Naive thymus-derived CD4-positive, alpha-beta T cell (primary cell): Measurements from ENCODE around the gene PDCD1LG2. TPM values are rescaled to one million over a fixed set of nuclear protein-coding genes. Genes with fewer than 3 reads are reported as not detected.

Source experiments
- ATAC-seq: fragments of 150-1000 bp; cut with Tn5 transposase; 2 replicates; pipeline ENCODE4 v1.10.0; 2021; ENCODE audit warnings: mild to moderate bottlenecking, moderate library complexity
- CTCF ChIA-PET: fragments of 350-600 bp; sonication (Branson Sonifier 250); formaldehyde crosslinking; loops from one replicate; lab custom pipeline; 2021; ENCODE audit warnings: antibody characterized with exemption; lab: Charles Lee
- POLR2A ChIA-PET: fragments of 350-600 bp; sonication (Branson Sonifier 250); formaldehyde crosslinking; loops from one replicate; lab custom pipeline; 2021; ENCODE audit warnings: antibody characterized with exemption, inconsistent platforms; lab: Charles Lee
- DNase-seq, 9 donors: peaks; one replicate each; pipeline versions ENCODE4 v3.0.0 to v3.0.0-alpha.2; 2020 to 2022; ENCODE audit warnings: mixed read lengths in 1 of 9
- H3K27ac ChIP-seq: one replicate; pipeline ENCODE4 v1.7.0; 2013; ENCODE audit warnings: mild to moderate bottlenecking, low read depth, low read length, moderate library complexity
- H3K27me3 ChIP-seq, 2 donors: one replicate each; pipeline ENCODE4 v1.7.0; 2013; ENCODE audit warnings: low read length in 2 of 2, mild to moderate bottlenecking in 2 of 2, moderate library complexity in 2 of 2; ENCODE audit not compliant: control insufficient read depth in 2 of 2, insufficient read depth in 2 of 2
- H3K36me3 ChIP-seq, 3 experiments: 1 replicate in 2 of 3; 2 replicates in 1 of 3; pipeline ENCODE4 v1.7.0; 2013; ENCODE audit warnings: low read length in 3 of 3, mild to moderate bottlenecking in 3 of 3, moderate library complexity in 1 of 3; ENCODE audit not compliant: insufficient read depth in 3 of 3, control insufficient read depth in 2 of 3
- H3K4me1 ChIP-seq, 2 donors: one replicate each; pipeline ENCODE4 v1.7.0; 2013; ENCODE audit warnings: low read length in 2 of 2, mild to moderate bottlenecking in 2 of 2, moderate library complexity in 1 of 2; ENCODE audit not compliant: control insufficient read depth in 2 of 2, insufficient read depth in 2 of 2
- H3K4me3 ChIP-seq: 2 replicates; pipeline ENCODE4 v1.7.0; 2013; ENCODE audit warnings: mild to moderate bottlenecking, low read length
- H3K9me3 ChIP-seq, 3 experiments: 1 replicate in 2 of 3; 2 replicates in 1 of 3; pipeline ENCODE4 v1.7.0; 2013; ENCODE audit warnings: low read length in 3 of 3; ENCODE audit not compliant: control insufficient read depth in 2 of 3
- H3K27ac Mint-ChIP-seq, 9 donors: one replicate each; pipeline ENCODE4 v1.8.0; 2020 to 2022; ENCODE audit warnings: mixed read lengths in 9 of 9, mild to moderate bottlenecking in 8 of 9, moderate library complexity in 5 of 9, inconsistent platforms in 2 of 9
- H3K27me3 Mint-ChIP-seq, 5 donors: one replicate each; pipeline ENCODE4 v1.8.0; 2021 to 2022; ENCODE audit warnings: mixed read lengths in 5 of 5, mild to moderate bottlenecking in 1 of 5
- H3K36me3 Mint-ChIP-seq, 5 donors: one replicate each; pipeline ENCODE4 v1.8.0; 2020 to 2022; ENCODE audit warnings: mixed read lengths in 5 of 5, mild to moderate bottlenecking in 3 of 5, inconsistent platforms in 1 of 5
- H3K4me1 Mint-ChIP-seq, 7 donors: one replicate each; pipeline ENCODE4 v1.8.0; 2020 to 2022; ENCODE audit warnings: mixed read lengths in 7 of 7, mild to moderate bottlenecking in 3 of 7, inconsistent platforms in 1 of 7
- H3K4me3 Mint-ChIP-seq, 10 donors: one replicate each; pipeline ENCODE4 v1.8.0; 2020 to 2022; ENCODE audit warnings: mild to moderate bottlenecking in 10 of 10, mixed read lengths in 10 of 10, moderate library complexity in 6 of 10, inconsistent platforms in 2 of 10
- H3K9me3 Mint-ChIP-seq, 11 donors: one replicate each; pipeline ENCODE4 v1.8.0; 2020 to 2022; ENCODE audit warnings: mixed read lengths in 11 of 11, mild to moderate bottlenecking in 4 of 11, inconsistent platforms in 1 of 11, moderate library complexity in 1 of 11
- intact Hi-C, 2 donors: fragments of 100-400 bp; cut with micrococcal nuclease; formaldehyde crosslinking; loops; one replicate each; pipeline ENCODE4 v1.15.1; 2023
- polyA plus RNA-seq, 2 donors: library from polyadenylated mRNA; unstranded; fragments of 300-500 nt; fragmentation: Illumina TruSeq; gene quantifications; one replicate each; pipeline ENCODE4 v1.2.3, GENCODE V29; 2021
- total RNA-seq, 6 experiments: library from RNA in 5 of 6; stranded (reverse) in 5 of 6; gene quantifications; 1 replicate in 5 of 6; 2 replicates in 1 of 6; pipeline ENCODE4 v1.2.3 and lab custom pipeline; 2021 to 2026

The PDCD1LG2 gene
- total and polyA plus RNA-seq, 7 experiments from 2014 or later: 0.16 to 7.4 (median 0.32) TPM; not detected in 2

DNA sequence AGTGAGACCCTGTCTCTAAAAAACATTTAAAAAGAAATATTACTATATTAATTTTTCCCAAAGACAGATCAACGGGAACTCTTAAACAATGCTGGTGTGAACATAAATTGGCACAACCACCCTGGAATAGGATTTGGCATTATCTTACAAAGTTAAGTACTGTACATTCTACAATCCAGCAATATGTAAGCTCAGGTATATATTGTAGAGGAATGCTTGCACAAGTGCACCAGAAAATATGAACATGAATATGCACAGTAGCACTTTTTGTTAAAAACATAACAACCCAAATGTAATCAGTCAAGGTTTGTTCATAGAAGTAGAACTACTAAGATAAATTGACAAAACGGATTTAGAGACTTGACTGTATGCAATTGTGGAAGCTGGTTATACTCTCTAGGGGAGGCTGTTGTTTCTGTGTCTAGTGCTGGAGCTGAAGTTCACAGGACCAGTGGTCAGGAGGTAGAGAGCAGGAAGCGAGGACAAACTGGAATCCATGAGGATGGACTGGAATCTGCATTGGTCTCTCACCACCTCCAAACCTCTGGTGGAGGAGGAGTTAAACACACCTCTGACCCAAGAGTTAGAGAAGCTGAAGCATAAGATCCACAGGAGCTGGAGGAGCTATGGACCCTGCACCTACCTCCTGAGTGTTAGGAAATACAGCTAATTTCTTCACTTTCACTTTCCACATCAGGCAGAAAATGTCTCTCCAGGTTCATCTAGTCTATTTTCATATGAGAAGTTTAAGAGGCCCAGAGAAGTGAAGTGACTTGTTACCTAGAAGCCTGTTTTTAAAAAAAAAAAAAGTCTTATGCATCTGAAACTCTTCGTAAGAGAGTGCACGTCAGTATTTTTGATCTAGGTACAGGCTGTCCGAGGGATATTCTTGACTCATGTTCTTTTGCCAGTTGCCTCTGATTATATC is 98.2 kb downstream of the PDCD1LG2 start:
- CTCF ChIA-PET: interaction anchor here (0.6 to 2.2 kb wide), 5 partner anchors 8 to 818 kb away, joined by 3 to 10 read pairs (median 4); partner anchors contain the start of gene RIC1

DNA sequence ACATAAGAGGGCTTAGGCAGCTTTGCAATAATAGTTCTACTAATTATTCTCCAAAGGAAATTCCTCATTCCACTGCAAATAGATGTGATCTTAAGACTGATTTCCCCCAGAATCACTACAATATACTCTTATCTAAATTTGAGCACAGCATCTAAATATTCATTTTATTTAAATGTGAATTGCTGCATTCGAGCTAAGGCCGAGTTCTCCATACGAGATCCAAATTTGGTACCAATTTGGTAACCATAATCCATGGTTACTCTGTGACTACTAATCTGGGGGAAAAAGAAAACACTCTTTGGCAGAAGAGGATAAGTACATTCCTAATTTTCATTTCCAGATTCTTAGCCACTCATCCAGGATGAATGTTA is 98.9 kb downstream of the PDCD1LG2 start:
- H3K4me1 Mint-ChIP-seq: peaks cover 7 to 51% (median 42%) of the 10 kb centered on the region in 7 donors
- no peak for ATAC-seq

More for the DNA sequence above, 98.2 kb downstream of the PDCD1LG2 start:
- Mint-ChIP-seq H3K36me3 (peaks cover 0 to 14% (median 4%) of the 10 kb centered on the region in 5 donors), H3K27me3 (no peaks in the 10 kb centered on the region), H3K27ac (peak overlapping the region; percentile 53 to 93 (median 86)), H3K4me1 (peaks cover 7 to 51% (median 42%) of the 10 kb centered on the region in 7 donors), H3K4me3 (peak overlapping the region; percentile 69 to 88 (median 82)), H3K9me3 (peaks cover 0 to 3% (median 0%) of the 10 kb centered on the region in 11 donors)
- Histone ChIP-seq H3K9me3 (no peaks in the 10 kb centered on the region), H3K4me1 (peaks cover 0 to 6% of the 10 kb centered on the region in 2 donors), H3K27me3 (no peaks in the 10 kb centered on the region), H3K36me3 (no peaks in the 10 kb centered on the region), H3K4me3 (peak overlapping the region; percentile 39), H3K27ac (peak overlapping the region; percentile 47)
- intact Hi-C loops: loop anchor here in 1 of 2 donors (1.0 kb wide), 1 partner anchor 19 kb away; no protein-coding TSS in a partner anchor
- POLR2A ChIA-PET: interaction anchor here (0.7 to 2.6 kb wide), 7 partner anchors 8 to 224 kb away, joined by 3 to 21 read pairs (median 5); partner anchors contain the start of genes CD274, ERMP1, PLGRKT and RIC1
- DNase-seq (peak in 3 of 9 donors; percentile 8 to 23 (median 21)), ATAC-seq (peak; percentile 55)

DNA sequence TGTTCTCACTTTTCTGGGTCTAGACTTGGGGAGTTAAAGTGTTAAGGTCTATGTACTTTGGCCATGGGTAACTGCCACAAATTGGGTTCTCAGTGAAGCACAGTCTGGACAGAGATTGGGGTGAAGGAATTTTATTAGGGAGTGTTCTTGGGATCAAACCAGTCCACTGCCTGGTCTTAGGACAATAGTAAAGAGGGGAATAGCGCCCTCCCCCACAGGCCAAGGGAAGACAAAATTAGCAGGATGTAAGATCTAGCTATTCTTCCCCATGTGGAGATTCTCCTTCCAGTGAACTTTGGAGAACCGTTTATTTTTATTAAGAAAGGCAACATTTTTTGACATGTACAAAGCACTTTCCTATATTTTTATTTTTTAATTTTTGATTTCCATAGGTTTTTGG is 100.2 kb downstream of the PDCD1LG2 start:
- no peaks in the 10 kb centered on the region for H3K36me3 ChIP-seq
- intact Hi-C loops: loop anchor here in 1 of 2 donors (1.0 kb wide), 1 partner anchor 8 kb away; no protein-coding TSS in a partner anchor
- POLR2A ChIA-PET: interaction anchor here (0.7 to 2.6 kb wide), 3 partner anchors 12 to 220 kb away, joined by 3 to 21 read pairs (median 3); partner anchors contain the start of gene RIC1
- no peak overlapping the region for H3K4me3 ChIP-seq
- no peaks in the 10 kb centered on the region for H3K27me3 Mint-ChIP-seq
- peaks cover 0 to 20% (median 4%) of the 10 kb centered on the region in 5 donors for H3K36me3 Mint-ChIP-seq
- DNase-seq: no peak
- H3K27me3 ChIP-seq: no peaks in the 10 kb centered on the region
- peaks cover 0 to 6% of the 10 kb centered on the region in 2 donors for H3K4me1 ChIP-seq
- CTCF ChIA-PET: interaction anchor here (0.7 to 0.9 kb wide), 3 partner anchors 10 to 167 kb away, joined by 3 to 4 read pairs (median 3); no protein-coding TSS in a partner anchor
- H3K27ac Mint-ChIP-seq: peak overlapping the region in 5 of 9 donors; percentile 3 to 77 (median 13)
- no peak for ATAC-seq
- peaks cover 0 to 3% (median 0%) of the 10 kb centered on the region in 11 donors for H3K9me3 Mint-ChIP-seq
- no peaks in the 10 kb centered on the region for H3K9me3 ChIP-seq
- H3K4me3 Mint-ChIP-seq: peak overlapping the region in 1 of 10 donors; percentile 53
- peaks cover 16 to 60% (median 50%) of the 10 kb centered on the region in 7 donors for H3K4me1 Mint-ChIP-seq
- H3K27ac ChIP-seq: no peak overlapping the region

More for the DNA sequence above, 98.9 kb downstream of the PDCD1LG2 start:
- H3K4me3 Mint-ChIP-seq: peak overlapping the region in 9 of 10 donors; percentile 69 to 88 (median 82)
- H3K9me3 ChIP-seq: no peaks in the 10 kb centered on the region
- no peaks in the 10 kb centered on the region for H3K36me3 ChIP-seq
- ChIA-PET POLR2A (interaction anchor here (1.0 to 2.6 kb wide), 4 partner anchors 8 to 172 kb away, joined by 3 to 21 read pairs (median 5); partner anchors contain the start of genes PLGRKT and RIC1), CTCF (interaction anchor here (1.1 to 2.2 kb wide), 3 partner anchors 9 to 19 kb away, joined by 4 to 10 read pairs (median 7); partner anchors contain the start of gene RIC1)
- H3K9me3 Mint-ChIP-seq: peaks cover 0 to 3% (median 0%) of the 10 kb centered on the region in 11 donors
- no peak overlapping the region for H3K4me3 ChIP-seq
- DNase-seq: no peak
- H3K27ac Mint-ChIP-seq: peak overlapping the region in 8 of 9 donors; percentile 53 to 93 (median 86)
- intact Hi-C loops: loop anchor here in 1 of 2 donors (1.0 kb wide), 1 partner anchor 18 kb away; no protein-coding TSS in a partner anchor
- peaks cover 0 to 14% (median 4%) of the 10 kb centered on the region in 5 donors for H3K36me3 Mint-ChIP-seq
- H3K27ac ChIP-seq: peak overlapping the region; percentile 47
- H3K27me3 Mint-ChIP-seq: no peaks in the 10 kb centered on the region
- peaks cover 0 to 6% of the 10 kb centered on the region in 2 donors for H3K4me1 ChIP-seq
- H3K27me3 ChIP-seq: no peaks in the 10 kb centered on the region

DNA sequence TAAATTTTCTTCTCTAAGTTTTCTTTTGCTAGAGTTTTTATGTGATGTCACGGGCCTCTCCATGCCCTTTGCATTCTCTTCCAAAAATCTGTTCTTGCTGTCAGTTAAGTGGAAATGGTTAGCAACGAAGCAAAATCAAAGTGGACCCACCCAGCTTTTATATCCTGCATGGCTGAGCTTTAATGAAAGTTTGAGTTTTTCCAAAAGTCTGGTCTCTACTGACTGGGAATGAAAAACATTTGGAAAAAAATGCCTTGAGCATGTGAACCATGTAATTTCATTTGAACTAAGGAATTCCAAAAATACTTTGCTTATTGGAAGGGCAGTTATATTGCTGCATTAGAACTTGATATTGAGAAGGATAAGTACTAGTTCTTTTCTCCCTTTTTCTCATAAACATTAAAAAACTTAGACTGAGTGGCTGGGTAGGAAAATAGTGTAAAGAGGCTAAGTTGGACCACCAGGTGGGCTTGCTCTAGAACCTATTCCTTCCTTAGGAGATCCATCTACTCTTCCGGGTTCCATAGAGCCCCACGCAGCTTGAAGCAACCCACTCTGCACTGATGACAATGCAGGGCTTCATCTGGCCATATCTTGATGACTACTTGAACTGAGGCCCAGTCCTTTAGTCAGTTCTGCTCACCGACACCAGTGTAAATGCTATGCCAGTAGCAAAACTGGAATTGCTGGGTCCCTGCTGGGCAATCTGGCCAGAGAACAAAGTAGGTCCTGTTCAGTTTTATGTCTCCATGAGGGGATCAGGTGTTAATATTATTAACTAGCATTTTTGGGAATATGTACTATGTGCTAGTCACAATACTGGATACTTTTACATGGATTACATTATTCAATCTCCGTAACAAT is 101.2 kb downstream of the PDCD1LG2 start:
- peaks cover 0 to 22% (median 7%) of the 10 kb centered on the region in 5 donors for H3K36me3 Mint-ChIP-seq

DNA sequence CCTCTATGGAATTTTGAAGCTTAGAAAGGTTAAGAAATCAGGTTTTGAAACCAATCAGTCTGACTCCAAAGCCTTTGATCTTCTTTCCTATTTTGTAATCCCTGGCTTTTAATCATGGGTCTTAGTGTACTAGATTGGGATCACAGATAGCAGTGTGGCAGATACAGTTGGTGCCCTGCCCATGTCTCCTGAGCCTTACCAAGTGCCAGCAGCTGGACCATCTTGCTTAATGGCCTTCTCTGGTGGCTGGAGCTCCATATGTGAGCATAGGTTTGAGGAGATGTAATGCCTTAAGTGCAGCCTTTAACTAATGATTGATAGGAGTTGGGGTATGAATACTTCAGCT is 101.8 kb downstream of the PDCD1LG2 start:
- ChIA-PET CTCF (interaction anchor here (1.1 to 1.7 kb wide), 2 partner anchors 12 to 29 kb away, joined by 4 to 5 read pairs; no protein-coding TSS in a partner anchor), POLR2A (interaction anchor here (1.3 to 1.5 kb wide), 2 partner anchors 11 to 15 kb away, joined by 3 to 9 read pairs; no protein-coding TSS in a partner anchor)
- DNase-seq (no peak), ATAC-seq (no peak)
- intact Hi-C loops: no loop called here
- Mint-ChIP-seq H3K4me1 (peaks cover 17 to 64% (median 52%) of the 10 kb centered on the region in 7 donors), H3K27me3 (no peaks in the 10 kb centered on the region), H3K36me3 (peaks cover 0 to 20% (median 6%) of the 10 kb centered on the region in 5 donors), H3K27ac (peak overlapping the region in 7 of 9 donors; percentile 7 to 83 (median 39)), H3K4me3 (no peak overlapping the region), H3K9me3 (no peaks in the 10 kb centered on the region)
- peak overlapping the region; percentile 6 for H3K27ac ChIP-seq
- no peaks in the 10 kb centered on the region for H3K27me3 ChIP-seq
- peaks cover 0 to 6% of the 10 kb centered on the region in 2 donors for H3K4me1 ChIP-seq
- H3K4me3 ChIP-seq: no peak overlapping the region
- H3K36me3 ChIP-seq: no peaks in the 10 kb centered on the region
- no peaks in the 10 kb centered on the region for H3K9me3 ChIP-seq

More for the DNA sequence above, 101.2 kb downstream of the PDCD1LG2 start:
- ATAC-seq (no peak), DNase-seq (no peak)
- POLR2A ChIA-PET: interaction anchor here (0.6 to 1.5 kb wide), 3 partner anchors 12 to 855 kb away, joined by 3 to 9 read pairs (median 3); no protein-coding TSS in a partner anchor
- no peaks in the 10 kb centered on the region for H3K27me3 Mint-ChIP-seq
- Histone ChIP-seq H3K36me3 (no peaks in the 10 kb centered on the region), H3K27ac (no peak overlapping the region), H3K4me3 (no peak overlapping the region), H3K9me3 (no peaks in the 10 kb centered on the region), H3K4me1 (peaks cover 0 to 6% of the 10 kb centered on the region in 2 donors), H3K27me3 (no peaks in the 10 kb centered on the region)
- peaks cover 0 to 2% (median 0%) of the 10 kb centered on the region in 11 donors for H3K9me3 Mint-ChIP-seq
- intact Hi-C loops: no loop called here
- H3K27ac Mint-ChIP-seq: peak overlapping the region in 7 of 9 donors; percentile 36 to 83 (median 65)
- CTCF ChIA-PET: interaction anchor here (0.8 to 1.7 kb wide), 3 partner anchors 11 to 29 kb away, joined by 3 to 5 read pairs (median 4); no protein-coding TSS in a partner anchor
- peaks cover 16 to 67% (median 54%) of the 10 kb centered on the region in 7 donors for H3K4me1 Mint-ChIP-seq
- H3K4me3 Mint-ChIP-seq: no peak overlapping the region
